C4-2B (cell line): ENCODE results near the gene NFATC4.

Experiments used
- CTCF ChIP-seq: fragments of 450-650 bp; conservative IDR thresholded peaks from 2 replicates; pipeline ENCODE4 v1.5.1; 2017; ENCODE audit warnings: mild to moderate bottlenecking
- ZFX ChIP-seq: fragments of 450-650 bp; IDR thresholded peaks from 2 replicates; pipeline ENCODE4 v1.6.1; 2017

GRCh38 chr14:24399999-24400718 lies 32.2 kb downstream of the NFATC4 start:
- TF ChIP-seq CTCF (no peak), ZFX (no peak)
